Glutamatergic neuron (in vitro differentiated cells): ENCODE measurements around the gene KIAA1217. TPM values are rescaled to one million over a fixed set of nuclear protein-coding genes. Genes with fewer than 3 reads are reported as not detected.
"Not testable (repeated sequence)": the region's sequence is repeated elsewhere in the genome, so short reads cannot be mapped to it uniquely, and the experiment has no call there.

ENCODE experiments used
- DNase-seq: peaks from one replicate; pipeline ENCODE4 v3.0.0; 2022
- H3K27ac Mint-ChIP-seq: one replicate; pipeline ENCODE4 v1.8.0; 2020; ENCODE audit warnings: mild to moderate bottlenecking, mixed read lengths, inconsistent platforms; ENCODE audit not compliant: unreplicated experiment
- H3K27me3 Mint-ChIP-seq: one replicate; pipeline ENCODE4 v1.8.0; 2020; ENCODE audit warnings: mild to moderate bottlenecking, moderate library complexity, mixed read lengths, inconsistent platforms; ENCODE audit not compliant: unreplicated experiment
- H3K36me3 Mint-ChIP-seq: one replicate; pipeline ENCODE4 v1.8.0; 2020; ENCODE audit warnings: mild to moderate bottlenecking, mixed read lengths, inconsistent platforms; ENCODE audit not compliant: unreplicated experiment
- H3K4me1 Mint-ChIP-seq: one replicate; pipeline ENCODE4 v1.8.0; 2020; ENCODE audit warnings: mild to moderate bottlenecking, low read depth, mixed read lengths, inconsistent platforms; ENCODE audit not compliant: unreplicated experiment
- H3K4me3 Mint-ChIP-seq: one replicate; pipeline ENCODE4 v1.8.0; 2020; ENCODE audit warnings: mild to moderate bottlenecking, mixed read lengths, inconsistent platforms; ENCODE audit not compliant: unreplicated experiment
- H3K9me3 Mint-ChIP-seq: one replicate; pipeline ENCODE4 v1.8.0; 2020; ENCODE audit warnings: mild to moderate bottlenecking, moderate library complexity, mixed read lengths, inconsistent platforms; ENCODE audit not compliant: unreplicated experiment
- total RNA-seq: library from RNA; stranded (reverse); fragmentation: NEBNext Ultra II Directional; extraction: Animal tissue kit (Norgen Biotek cat#: 25700); gene quantifications from one replicate; pipeline ENCODE4 v1.2.1, GENCODE V29; 2021; ENCODE audit not compliant: unreplicated experiment
- TF ChIP-seq, protein P1 (sequence below): fragments of 200-600 bp; sonication (generic); IDR thresholded peaks from one replicate; pipeline ENCODE4 v1.5.0; 2021; ENCODE audit not compliant: partially characterized antibody, unreplicated experiment

Gene KIAA1217
- total RNA-seq, 1 donor from 2014 or later = 4.4 TPM

DNA sequence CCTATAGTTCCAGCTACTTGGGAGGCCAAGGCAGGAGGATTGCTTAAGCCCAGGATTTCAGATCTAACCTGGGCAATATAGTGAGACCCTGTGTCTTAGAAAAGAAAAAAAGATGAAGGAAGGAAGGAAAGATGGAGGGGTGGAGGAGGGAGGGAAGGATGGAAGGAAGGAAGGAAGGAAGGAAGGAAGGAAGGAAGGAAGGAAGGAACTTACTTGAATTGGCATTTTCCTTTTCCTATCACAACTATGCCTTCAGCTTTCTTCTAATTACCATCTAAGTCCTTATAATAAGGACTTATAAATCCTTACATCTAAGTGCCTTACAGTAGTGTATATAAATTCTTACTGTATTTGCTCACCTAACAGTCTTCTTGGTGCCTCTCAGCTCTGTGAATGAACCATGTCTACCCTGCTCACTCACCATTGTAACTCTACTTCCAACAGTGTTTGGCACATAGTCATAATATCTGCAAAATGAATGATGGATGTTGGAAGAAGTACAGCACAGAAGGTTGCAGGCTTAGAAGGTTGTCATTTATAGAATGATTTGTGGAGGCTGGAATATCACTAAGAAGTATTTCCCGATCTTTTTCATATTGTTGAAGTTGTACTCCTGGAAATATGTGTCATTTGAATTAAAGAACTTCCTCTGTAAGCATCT, 125.5 kb downstream of the KIAA1217 start:
- DNase-seq = no peak
- H3K4me3 Mint-ChIP-seq = no peak overlapping the region
- no peaks in the 10 kb centered on the region for H3K36me3 Mint-ChIP-seq
- H3K9me3 Mint-ChIP-seq = no peaks in the 10 kb centered on the region
- H3K27me3 Mint-ChIP-seq = no peaks in the 10 kb centered on the region
- H3K4me1 Mint-ChIP-seq = no peaks in the 10 kb centered on the region
- no peak overlapping the region for H3K27ac Mint-ChIP-seq
- TF ChIP-seq, protein P1, sequence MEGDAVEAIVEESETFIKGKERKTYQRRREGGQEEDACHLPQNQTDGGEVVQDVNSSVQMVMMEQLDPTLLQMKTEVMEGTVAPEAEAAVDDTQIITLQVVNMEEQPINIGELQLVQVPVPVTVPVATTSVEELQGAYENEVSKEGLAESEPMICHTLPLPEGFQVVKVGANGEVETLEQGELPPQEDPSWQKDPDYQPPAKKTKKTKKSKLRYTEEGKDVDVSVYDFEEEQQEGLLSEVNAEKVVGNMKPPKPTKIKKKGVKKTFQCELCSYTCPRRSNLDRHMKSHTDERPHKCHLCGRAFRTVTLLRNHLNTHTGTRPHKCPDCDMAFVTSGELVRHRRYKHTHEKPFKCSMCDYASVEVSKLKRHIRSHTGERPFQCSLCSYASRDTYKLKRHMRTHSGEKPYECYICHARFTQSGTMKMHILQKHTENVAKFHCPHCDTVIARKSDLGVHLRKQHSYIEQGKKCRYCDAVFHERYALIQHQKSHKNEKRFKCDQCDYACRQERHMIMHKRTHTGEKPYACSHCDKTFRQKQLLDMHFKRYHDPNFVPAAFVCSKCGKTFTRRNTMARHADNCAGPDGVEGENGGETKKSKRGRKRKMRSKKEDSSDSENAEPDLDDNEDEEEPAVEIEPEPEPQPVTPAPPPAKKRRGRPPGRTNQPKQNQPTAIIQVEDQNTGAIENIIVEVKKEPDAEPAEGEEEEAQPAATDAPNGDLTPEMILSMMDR = no peak

DNA sequence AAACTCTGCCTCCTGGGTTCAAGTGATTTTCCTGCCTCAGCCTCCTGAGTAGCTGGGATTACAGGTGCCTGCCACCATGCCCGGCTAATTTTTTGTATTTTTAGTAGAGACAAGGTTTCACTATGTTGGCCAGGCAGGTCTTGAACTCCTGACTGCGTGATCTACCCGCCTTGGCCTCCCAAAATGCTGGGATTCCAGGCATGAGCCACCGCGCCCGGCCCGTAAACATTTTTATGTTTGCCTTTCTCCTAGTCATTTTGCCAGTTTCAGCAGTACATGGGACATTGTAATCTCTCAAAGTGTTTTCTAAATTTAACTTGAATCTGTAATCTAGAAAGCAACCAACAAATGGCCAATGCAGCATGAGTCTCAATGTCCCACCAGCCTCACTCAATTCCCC, 128.8 kb downstream of the KIAA1217 start:
- not testable (repeated sequence) for DNase-seq, H3K4me1 Mint-ChIP-seq, H3K27ac Mint-ChIP-seq, H3K9me3 Mint-ChIP-seq, H3K27me3 Mint-ChIP-seq, H3K36me3 Mint-ChIP-seq, H3K4me3 Mint-ChIP-seq

DNA sequence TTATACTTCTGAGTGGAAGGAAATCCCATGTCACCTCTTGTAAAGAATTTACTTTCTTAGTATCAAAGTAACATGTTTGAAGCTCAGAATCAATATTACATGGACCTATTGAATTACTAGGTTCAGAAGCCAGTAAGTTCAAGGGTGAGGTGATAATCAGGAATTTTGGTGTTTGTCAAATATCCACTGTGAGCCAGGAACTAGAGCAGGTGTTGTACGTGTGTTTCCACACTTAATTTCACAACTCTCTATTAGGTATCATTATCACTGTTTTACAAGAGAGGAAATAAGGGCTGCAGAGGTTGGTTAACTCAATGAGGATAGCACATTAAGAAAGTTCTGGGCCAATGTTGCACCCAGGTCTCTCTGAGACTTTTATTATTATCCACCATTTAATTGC, 130.4 kb downstream of the KIAA1217 start:
- Mint-ChIP-seq H3K27ac (no peak overlapping the region), H3K4me3 (no peak overlapping the region), H3K27me3 (no peaks in the 10 kb centered on the region), H3K36me3 (no peaks in the 10 kb centered on the region), H3K4me1 (peaks cover 4% of the 10 kb centered on the region), H3K9me3 (no peaks in the 10 kb centered on the region)
- TF ChIP-seq, protein P1 = no peak
- DNase-seq = no peak

DNA sequence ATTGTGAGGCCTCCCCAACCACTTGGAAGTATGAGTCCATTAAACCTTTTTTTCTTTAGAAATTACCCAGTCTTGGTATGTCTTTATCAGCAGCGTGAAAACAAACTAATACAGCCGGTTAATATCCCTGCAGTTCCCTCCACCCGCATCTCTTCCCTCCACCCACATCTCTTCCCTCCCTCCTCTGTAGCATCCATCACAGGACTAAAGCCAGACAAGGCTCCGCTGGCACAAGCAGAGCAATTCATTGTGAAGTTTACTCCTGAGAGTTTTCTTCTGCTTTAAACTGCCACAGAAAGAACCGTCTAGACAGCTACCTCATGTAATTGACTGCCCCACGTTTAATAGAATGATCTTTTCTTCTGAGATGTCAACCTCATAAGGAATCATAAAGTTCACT, 131.5 kb downstream of the KIAA1217 start:
- no peaks in the 10 kb centered on the region for H3K36me3 Mint-ChIP-seq
- H3K9me3 Mint-ChIP-seq = no peaks in the 10 kb centered on the region
- H3K27ac Mint-ChIP-seq = no peak overlapping the region
- H3K27me3 Mint-ChIP-seq = no peaks in the 10 kb centered on the region
- TF ChIP-seq, protein P1 = no peak
- DNase-seq = no peak
- peaks cover 6% of the 10 kb centered on the region for H3K4me1 Mint-ChIP-seq
- no peak overlapping the region for H3K4me3 Mint-ChIP-seq

DNA sequence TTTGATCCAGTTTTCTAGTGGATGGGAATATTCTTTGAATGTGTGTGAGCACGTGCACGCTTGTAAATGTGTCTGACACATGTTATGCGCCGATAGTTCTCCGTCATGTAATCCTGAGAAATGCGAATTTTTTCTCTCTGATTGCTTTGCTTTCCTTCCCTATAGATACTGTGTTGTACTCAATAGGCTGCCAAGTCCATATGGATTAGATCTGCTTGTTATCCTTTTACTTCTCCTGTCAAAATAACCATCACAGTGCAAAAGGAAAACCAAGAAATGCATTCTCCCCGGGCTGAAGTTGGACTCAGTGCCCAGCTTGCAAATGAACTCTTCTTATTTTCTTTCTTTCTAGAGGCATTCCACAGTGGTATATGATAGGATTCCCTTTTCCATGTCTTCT, 131.9 kb downstream of the KIAA1217 start:
- DNase-seq = no peak
- Mint-ChIP-seq H3K27ac (no peak overlapping the region), H3K27me3 (no peaks in the 10 kb centered on the region), H3K9me3 (no peaks in the 10 kb centered on the region), H3K4me1 (peaks cover 6% of the 10 kb centered on the region), H3K4me3 (no peak overlapping the region), H3K36me3 (no peaks in the 10 kb centered on the region)
- TF ChIP-seq, protein P1 = no peak
